Stimulated activated CD8-positive, alpha-beta memory T cell treated with anti-CD3 and anti-CD28 coated beads, Interleukin-2, amount 100 ng/mL, for 48 hours (primary cell): ENCODE results near the gene ACCSL.

Experiments used
- DNase-seq, 2 donors: peaks; one replicate each; pipeline ENCODE4 v3.0.0-alpha.2; 2020; ENCODE audit warnings: low read depth in 2 of 2

ACCSL gene

DNA sequence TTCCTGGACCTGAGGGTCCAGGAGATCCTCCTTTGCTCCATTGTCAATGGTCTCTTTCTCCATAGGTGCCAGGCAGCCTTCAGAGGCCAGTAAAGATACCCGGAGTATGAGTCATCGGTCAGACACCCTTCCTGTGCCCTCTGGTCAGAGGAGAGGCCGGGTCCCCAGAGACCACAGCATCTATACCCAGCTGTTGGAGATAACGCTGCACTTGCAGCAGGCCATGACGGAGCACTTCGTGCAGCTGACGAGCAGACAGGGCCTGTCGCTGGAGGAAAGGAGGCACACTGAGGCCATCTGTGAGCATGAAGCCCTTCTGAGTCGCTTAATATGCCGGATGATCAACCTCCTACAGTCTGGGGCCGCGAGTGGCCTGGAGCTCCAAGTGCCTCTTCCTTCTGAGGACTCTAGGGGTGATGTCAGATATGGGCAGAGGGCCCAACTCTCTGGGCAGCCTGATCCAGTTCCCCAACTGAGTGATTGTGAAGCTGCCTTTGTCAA, at the start of gene ACCSL:
ACCSL (plus strand) TSS at position 51 of the 501 bp plus-strand sequence; CDS start at position 107, 56 bp downstream.
- DNase-seq: no peak

DNA sequence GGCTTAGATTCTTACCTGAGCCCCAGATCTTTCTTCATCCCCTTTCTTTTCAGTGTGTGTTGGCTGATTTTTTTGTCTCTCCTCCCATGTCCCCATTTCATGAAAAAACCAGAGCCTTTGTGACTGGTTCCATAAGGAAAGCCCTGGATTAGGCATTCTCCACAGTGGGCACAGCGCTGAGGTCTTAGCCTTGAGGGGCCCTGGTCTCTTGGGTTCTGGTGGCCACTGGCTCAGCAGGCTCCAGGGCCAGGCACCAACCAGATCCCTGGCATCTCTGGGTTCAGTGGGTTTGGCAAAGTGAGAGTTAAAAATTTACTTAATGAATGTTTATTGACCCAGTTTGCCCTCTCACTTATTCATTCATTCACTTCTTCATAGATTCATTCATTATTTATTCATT, 49.5 kb upstream of the ACCSL start:
- DNase-seq: no peak

DNA sequence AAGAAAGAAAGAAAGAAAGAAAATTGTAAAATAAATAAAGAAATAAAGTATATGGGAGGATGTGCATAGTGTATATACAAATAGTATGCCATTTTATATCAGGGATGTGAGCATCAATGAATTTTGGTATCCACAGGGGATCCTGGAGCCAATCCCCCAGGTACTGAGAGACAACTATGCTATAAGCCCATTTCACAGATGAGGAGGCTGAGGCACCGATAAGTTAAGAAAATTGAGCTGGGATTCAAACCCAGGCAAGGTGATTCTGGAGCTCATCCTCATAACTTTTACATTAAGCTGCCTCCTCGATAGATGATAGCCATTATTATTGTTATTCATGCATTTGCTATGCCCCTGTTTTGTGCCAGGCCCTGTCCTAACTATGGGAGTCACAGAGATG, 47.0 kb upstream of the ACCSL start:
- no peak for DNase-seq

- no peak for DNase-seq
These were observed 45.3 kb upstream of the ACCSL start for GRCh38 chr11:44002191-44003093.

DNA sequence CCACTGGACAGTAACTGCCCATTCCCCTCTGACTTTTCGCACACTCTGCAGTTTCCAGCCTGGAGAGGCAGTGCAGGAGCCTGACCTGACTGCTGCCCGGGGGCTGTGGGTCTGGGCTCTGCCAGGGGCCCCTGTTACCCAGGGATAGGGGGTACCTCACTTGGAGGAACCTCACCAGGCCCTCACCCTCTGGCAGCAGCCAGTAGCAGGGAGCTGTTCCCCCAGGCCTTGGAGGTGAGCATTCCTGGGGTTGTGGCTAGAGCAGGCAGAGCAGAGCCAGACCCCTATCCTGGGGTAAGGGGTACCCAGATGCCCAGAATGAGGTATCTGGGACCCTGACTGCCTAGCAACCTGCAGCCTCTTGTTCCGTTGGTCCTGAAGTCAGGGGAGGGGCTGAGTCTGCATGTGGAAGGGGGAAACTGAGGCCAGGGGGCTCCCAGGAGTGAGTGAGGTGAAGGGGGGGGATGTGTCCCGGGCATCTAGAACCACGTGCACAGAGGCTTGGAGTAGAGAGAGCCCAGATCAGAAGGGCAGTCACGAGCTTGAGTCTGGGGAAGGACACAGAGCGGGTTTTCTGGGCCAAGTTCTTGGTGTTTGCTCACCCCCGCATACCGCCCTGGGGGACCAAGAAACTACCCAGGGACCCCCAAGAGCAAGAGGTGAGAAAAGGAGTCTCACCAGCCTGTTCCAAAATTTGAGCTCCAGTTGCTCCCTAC, 43.9 kb upstream of the ACCSL start:
- DNase-seq: no peak

DNA sequence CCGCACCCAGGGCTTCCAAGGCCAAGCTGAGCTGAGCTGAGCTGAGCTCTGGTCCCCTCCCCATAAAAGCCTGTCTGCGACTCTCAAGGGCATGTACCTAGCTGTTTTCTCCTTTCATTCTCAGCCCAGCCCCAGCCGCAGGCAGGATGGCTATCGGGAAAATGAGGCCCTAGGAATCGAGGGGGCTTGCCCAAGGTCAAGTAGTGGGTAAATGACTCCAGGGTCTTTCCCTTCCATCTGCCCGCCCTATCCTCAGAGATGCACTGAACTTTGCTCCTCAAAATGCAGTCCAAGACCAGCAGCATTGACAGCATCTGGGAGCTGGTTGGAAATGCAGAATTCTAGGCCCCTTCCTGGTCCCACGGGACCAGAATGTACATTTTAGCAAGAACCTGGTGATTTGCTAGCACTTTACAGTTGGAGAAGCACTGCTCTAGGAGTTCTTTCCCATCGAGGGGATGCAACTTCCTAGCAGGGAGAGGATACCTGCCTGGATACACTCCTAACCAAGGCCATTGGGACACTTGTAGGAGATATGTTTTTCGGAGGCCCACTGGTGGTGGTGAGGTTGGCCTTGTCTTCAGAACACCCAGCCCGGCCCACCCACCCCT, 43.2 kb upstream of the ACCSL start:
- DNase-seq: no peak

- DNase-seq: no peak
These were observed 42.6 kb upstream of the ACCSL start for GRCh38 chr11:44005063-44005701.

GRCh38 chr11:44005956-44006355, 41.8 kb upstream of the ACCSL start:
- DNase-seq: no peak

DNA sequence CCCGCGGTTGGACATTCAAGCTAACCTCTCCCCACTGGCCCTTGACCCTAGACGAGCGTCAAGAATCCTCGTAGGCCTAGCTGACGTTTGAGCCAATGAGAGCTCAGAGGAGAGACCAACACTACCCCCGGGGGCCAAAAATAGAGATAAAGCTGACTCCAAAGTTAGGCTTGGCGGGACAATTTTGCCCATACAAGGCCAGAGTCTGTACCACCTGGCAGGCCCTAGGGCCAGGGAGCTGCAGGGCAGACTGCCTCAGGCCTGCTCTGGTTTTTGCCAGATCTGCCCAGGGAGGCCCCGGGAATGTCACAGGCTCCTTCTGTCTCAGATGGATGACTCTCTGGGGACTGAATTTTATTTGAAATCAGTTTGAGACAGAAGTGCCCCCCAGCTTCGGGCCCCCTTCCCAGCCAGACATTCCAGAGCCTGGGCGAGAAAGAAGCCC, 40.8 kb upstream of the ACCSL start:
- DNase-seq: no peak

- no peak for DNase-seq
These were observed 40.2 kb upstream of the ACCSL start for GRCh38 chr11:44007481-44008087.

GRCh38 chr11:44008088-44008501, 39.7 kb upstream of the ACCSL start:
- DNase-seq: no peak

GRCh38 chr11:44008698-44009097, 39.1 kb upstream of the ACCSL start:
- no peak for DNase-seq

DNA sequence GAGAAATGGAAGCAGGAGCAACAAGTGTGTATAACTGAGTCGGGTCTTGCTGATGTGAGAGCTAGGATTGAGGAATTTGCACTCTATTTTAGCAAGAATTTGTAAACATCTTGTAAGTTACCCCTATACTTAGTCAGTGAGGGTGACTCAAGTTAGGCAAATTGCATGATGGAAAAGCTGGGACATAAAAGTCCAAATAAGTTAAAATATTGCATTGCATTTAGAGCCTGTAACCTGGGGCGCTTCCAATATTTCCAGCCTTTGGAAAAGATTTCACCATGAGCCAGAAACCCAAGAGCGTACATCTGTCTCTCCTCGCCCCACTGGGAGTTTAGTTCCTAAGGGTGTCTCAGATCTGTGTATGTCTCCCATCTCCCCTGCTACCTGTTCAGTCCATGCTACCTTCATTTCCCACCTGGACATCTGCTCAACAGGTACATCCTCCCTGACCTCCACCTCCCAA, 37.0 kb upstream of the ACCSL start:
- no peak for DNase-seq

DNA sequence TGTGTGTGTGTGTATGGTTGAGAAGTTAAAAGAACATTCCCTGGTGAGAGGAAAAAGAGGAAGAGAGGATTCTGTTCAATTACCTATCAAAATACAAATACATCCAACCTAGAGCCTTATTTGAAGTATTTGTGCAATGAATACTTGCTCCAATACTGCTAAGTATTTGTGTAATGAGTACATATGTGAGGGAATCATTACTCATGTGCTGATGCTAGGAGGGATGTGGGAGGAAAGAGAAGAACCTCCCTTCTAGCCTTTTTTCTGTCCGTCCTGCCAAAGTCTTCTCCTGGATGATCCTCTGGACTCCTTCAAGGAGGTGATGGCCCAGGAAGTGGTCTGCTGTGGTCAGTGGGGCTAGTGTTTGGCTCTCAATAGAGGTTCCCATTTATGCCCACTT, 36.0 kb upstream of the ACCSL start:
- no peak for DNase-seq

DNA sequence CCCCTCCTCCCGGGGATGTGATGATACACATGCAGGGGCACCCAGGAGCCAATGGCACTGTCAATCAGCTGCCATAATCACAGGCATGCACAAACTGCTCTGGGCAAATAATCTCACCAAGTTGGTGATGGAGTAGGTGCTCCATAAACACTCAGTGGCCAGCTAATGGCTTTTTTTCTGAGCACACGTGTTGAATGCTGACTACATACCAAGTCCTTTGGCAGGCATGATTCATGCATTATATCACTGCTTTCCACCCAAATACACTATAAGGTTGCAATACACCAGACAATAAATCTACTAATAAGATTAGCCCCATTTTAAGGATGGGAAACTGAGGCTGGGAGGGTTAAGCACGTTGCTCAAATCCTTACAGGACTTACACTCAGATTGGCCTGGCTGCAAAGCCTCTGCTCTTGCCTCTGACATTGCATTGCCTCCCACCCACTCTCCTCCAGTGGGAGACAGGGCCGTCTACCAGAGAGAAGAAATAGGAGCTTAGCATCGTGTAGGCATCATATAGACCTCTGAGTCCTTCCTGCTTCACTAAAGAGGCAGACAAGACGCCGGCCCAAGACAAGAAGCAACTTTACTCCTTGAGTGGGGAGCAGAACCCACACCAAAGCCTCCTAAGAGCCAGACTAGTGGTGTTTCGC, 32.7 kb upstream of the ACCSL start:
- no peak for DNase-seq

- no peak for DNase-seq
These were observed 32.2 kb upstream of the ACCSL start for GRCh38 chr11:44015624-44016007.

DNA sequence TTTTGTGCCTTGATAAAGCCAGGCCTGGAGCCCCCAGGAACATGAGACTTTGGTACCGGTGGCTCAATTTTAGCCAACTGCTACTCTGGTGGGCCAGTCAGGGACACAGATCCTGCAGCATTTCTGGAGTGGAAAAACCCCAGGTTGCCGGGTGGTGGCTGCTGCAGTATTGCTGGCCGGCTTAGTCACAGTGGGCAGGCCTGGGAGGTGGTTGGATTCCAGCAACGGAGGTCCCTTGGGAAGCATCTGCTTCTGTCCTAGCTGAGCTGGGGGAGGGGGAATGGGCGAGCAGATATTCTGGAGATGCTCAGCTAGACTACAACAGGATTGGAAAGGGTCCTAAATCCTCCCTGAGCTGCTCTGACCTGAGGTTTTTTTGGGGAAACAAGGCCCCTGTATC, 31.6 kb upstream of the ACCSL start:
- DNase-seq: no peak

DNA sequence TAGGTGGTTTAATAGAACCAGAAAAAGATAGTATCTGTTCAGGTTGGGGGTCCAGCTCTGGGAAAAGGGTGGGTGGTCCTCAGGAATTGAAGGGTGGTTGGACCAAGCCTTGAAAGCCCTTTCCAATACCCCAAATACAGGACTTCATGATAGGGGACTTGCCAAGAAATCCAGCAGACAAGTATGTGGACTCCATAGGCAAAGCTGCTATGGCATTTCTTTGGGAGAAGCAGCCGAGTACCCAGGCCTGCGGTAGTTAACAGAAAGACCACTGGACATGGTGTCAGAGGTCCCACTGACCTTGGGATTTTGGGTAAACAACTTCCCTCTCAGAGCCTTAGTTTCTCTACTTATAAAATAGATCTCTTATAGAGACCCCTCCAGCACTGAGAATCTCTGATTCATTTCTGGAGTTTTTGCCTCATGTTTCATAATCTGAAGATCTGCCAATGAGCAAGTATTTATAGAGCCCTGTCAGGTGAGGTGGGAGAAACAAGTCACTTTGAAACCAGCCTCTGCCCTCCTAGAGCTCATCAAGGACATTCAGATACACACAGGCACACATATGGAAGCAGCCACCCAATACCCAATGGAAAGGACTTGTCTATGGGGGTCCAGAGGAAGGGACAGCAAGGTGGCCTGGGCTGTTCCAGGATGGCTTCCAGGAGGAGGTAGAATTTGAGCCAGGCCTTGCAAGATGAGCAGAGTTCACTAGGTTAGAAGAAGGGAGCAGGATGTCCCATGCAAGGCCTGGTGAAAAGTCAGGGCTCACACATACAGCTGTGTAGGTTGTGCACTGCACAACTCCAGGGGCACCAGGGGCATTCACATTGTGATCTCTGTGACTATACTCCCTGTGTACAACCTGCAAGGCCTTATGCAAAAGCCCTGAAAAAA, 31.0 kb upstream of the ACCSL start:
- DNase-seq: no peak

DNA sequence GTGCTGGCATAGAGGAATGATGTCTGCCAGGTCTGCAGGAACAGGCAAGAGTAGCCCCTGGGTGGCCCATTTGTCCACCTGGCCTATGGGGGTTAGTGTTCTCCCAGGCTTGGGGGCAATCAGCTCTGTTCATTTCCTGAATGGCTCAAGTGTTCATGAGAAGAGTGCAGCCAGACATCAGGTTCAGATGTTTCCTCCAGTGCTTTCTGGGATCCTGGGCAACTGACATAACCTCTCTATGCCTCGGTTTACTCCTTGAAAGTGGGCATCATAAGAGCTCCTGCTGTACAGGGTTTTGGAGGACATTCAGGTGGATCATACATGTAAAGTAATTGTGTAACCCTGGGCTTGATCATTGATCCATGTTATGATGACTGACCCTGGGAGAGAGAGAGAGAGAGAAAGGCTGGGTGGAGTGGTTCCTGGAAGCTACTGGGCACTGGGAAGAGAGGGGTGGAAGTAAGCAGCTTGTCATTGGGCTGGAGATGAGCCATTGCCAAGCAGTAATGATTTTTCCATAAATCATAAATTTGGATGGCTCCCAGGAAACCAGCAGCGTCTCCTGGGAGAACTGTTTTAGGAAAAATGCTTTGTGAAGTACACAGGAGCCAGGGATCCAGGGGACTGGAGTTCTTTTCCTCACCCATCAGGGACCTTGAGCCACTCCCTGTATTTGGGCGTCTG, 30.2 kb upstream of the ACCSL start:
- DNase-seq: no peak
